ENCODE results near the gene MYLK2.

GRCh38 chr20:31871618-31871954, 52.4 kb downstream of the MYLK2 start:
- TF ChIP-seq POLR2A (IDR thresholded peaks at IDR 0.05; ENCODE audit: low read depth, low read length) = no peak
- no peak for TF ChIP-seq POLR2AphosphoS5 (IDR thresholded peaks at IDR 0.05; ENCODE audit: low read depth, low read length)
